ENCODE data around the gene BBS9.

The BBS9 gene

DNA sequence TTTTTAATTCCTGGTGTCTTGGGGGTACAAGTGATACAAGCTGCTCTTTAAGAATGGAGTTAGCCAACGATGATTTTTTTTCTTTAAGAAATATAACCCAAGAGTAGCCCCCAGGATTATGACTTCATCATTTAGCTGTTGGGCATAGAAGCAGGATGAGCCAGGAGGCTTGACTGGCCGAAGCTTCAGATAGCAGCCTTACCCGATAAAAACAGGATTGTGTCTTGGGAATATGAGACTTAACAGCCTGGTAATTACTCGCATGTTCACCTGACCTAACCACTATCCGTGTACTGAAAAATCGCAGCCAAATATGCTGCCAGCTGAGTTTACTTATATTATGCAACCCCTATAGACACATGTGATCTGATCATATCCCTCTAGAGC, 430.0 kb downstream of the BBS9 start:
- Histone ChIP-seq H2AFZ (ENCODE audit: low read depth, low read length) (no peak overlapping the region), H3K27me3 (ENCODE audit: insufficient read depth, low read length) (no peaks in the 10 kb centered on the region), H3K36me3 (ENCODE audit: insufficient read depth, low read length) (no peaks in the 10 kb centered on the region), H3K9me3 (ENCODE audit: low read length) (no peaks in the 10 kb centered on the region), H3K4me1 (ENCODE audit: insufficient read depth, low read length) (no peaks in the 10 kb centered on the region), H3K4me3 (ENCODE audit: low read length) (no peak overlapping the region)

- Histone ChIP-seq H3K4me3 (ENCODE audit: low read length) (no peak overlapping the region), H3K36me3 (ENCODE audit: insufficient read depth, low read length) (no peaks in the 10 kb centered on the region), H3K9me3 (ENCODE audit: low read length) (no peaks in the 10 kb centered on the region), H3K27me3 (ENCODE audit: insufficient read depth, low read length) (no peaks in the 10 kb centered on the region), H3K4me1 (ENCODE audit: insufficient read depth, low read length) (no peaks in the 10 kb centered on the region), H2AFZ (ENCODE audit: low read depth, low read length) (no peak overlapping the region)
Observed at GRCh38 chr7:33562996-33563395, 433.6 kb downstream of the BBS9 start.

DNA sequence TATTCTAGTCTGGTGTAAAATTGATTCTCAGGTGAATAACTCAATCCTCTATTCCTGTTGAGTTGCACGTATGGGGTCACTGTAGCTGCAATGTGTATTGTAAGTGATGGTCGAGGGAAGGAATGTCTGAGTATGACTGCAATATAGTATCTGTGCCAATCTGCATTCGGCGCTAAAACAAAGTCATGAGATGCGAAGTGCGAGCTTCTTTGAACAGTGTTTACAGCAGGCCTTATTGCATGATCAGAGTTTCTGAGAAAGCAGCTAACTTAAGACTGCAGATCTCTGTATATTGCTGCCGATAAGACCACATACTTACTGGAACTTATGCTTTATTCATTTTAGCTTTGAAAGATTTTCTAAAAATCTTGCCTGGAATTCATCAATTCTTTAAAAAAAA, 434.3 kb downstream of the BBS9 start:
- no peak overlapping the region for H3K4me3 ChIP-seq (ENCODE audit: low read length)
- H3K36me3 ChIP-seq (ENCODE audit: insufficient read depth, low read length) = no peaks in the 10 kb centered on the region
- H3K27me3 ChIP-seq (ENCODE audit: insufficient read depth, low read length) = no peaks in the 10 kb centered on the region
- no peaks in the 10 kb centered on the region for H3K4me1 ChIP-seq (ENCODE audit: insufficient read depth, low read length)
- H3K9me3 ChIP-seq (ENCODE audit: low read length) = no peaks in the 10 kb centered on the region
- H2AFZ ChIP-seq (ENCODE audit: low read depth, low read length) = no peak overlapping the region

- Histone ChIP-seq H3K27me3 (ENCODE audit: insufficient read depth, low read length) (no peaks in the 10 kb centered on the region), H3K36me3 (ENCODE audit: insufficient read depth, low read length) (no peaks in the 10 kb centered on the region), H3K9me3 (ENCODE audit: low read length) (no peaks in the 10 kb centered on the region), H3K4me3 (ENCODE audit: low read length) (no peak overlapping the region), H2AFZ (ENCODE audit: low read depth, low read length) (no peak overlapping the region), H3K4me1 (ENCODE audit: insufficient read depth, low read length) (no peaks in the 10 kb centered on the region)
Observed at GRCh38 chr7:33578166-33578565, 448.8 kb downstream of the BBS9 start.

DNA sequence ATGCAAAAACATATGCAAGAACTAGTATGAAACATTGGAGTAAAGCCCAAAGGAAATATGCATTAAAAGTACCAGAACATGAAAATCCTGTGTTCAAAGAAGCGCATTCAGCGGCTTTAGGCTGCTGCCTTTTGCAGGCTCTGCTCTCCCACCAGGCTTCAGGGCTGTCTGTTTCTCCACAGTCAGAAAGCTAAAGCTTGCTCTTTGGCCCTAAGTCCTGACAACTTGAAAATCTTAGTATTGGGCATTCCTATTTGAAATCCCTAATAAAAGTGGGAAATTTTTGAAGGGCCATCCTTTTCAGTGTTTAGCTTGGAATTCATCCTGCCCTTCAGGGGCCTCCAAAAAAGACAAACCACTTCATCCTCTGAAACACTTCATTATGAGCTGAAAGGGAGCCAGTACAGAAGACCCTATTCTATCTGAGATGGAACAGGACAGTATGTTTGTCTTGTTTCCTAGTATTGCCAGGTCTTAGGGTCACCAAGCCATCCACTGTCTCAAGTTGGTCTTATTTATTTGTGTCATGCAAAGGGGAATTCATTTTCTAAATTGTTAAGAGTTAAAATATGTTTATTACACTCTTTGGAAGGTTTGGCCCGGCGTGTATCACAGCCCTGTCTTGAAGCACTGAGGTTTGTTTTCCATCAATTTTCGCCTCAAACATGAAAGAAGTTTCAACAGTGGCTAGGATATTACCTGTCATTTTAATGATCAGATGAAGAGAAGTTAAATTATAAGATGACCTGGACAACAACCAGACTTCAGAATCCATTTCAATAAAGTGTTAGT, 449.7 kb downstream of the BBS9 start:
- H3K9me3 ChIP-seq (ENCODE audit: low read length) = no peaks in the 10 kb centered on the region
- H3K4me1 ChIP-seq (ENCODE audit: insufficient read depth, low read length) = no peaks in the 10 kb centered on the region
- no peaks in the 10 kb centered on the region for H3K27me3 ChIP-seq (ENCODE audit: insufficient read depth, low read length)
- H2AFZ ChIP-seq (ENCODE audit: low read depth, low read length) = no peak overlapping the region
- no peak overlapping the region for H3K4me3 ChIP-seq (ENCODE audit: low read length)
- no peaks in the 10 kb centered on the region for H3K36me3 ChIP-seq (ENCODE audit: insufficient read depth, low read length)

GRCh38 chr7:33579673-33579960, 450.3 kb downstream of the BBS9 start:
- Histone ChIP-seq H3K4me1 (ENCODE audit: insufficient read depth, low read length) (no peaks in the 10 kb centered on the region), H3K36me3 (ENCODE audit: insufficient read depth, low read length) (no peaks in the 10 kb centered on the region), H3K9me3 (ENCODE audit: low read length) (no peaks in the 10 kb centered on the region), H3K27me3 (ENCODE audit: insufficient read depth, low read length) (no peaks in the 10 kb centered on the region), H3K4me3 (ENCODE audit: low read length) (no peak overlapping the region), H2AFZ (ENCODE audit: low read depth, low read length) (no peak overlapping the region)

DNA sequence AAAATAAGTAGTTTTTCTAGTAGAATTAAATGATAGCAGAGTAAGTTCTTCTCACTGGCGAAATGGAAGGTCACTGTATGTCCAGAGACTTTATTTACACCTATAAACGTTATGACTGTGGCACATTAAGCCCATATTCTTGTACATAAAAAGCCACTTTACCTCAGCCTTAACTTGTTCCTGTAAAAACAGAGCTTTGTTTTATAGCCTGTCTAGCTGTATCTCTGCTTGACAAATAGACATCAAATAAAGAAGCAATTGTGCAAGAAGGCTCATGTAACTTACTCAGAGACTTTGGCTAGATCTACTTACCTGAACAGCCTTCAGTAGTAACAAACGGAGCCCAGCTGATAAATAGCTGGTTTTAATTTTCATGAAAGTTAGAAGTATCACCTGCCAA, 451.9 kb downstream of the BBS9 start:
- H3K36me3 ChIP-seq (ENCODE audit: insufficient read depth, low read length) = no peaks in the 10 kb centered on the region
- no peak overlapping the region for H3K4me3 ChIP-seq (ENCODE audit: low read length)
- no peaks in the 10 kb centered on the region for H3K4me1 ChIP-seq (ENCODE audit: insufficient read depth, low read length)
- no peak overlapping the region for H2AFZ ChIP-seq (ENCODE audit: low read depth, low read length)
- H3K27me3 ChIP-seq (ENCODE audit: insufficient read depth, low read length) = no peaks in the 10 kb centered on the region
- no peaks in the 10 kb centered on the region for H3K9me3 ChIP-seq (ENCODE audit: low read length)

GRCh38 chr7:33582104-33582503, 452.7 kb downstream of the BBS9 start:
- Histone ChIP-seq H3K27me3 (ENCODE audit: insufficient read depth, low read length) (no peaks in the 10 kb centered on the region), H3K4me1 (ENCODE audit: insufficient read depth, low read length) (no peaks in the 10 kb centered on the region), H3K9me3 (ENCODE audit: low read length) (no peaks in the 10 kb centered on the region), H2AFZ (ENCODE audit: low read depth, low read length) (no peak overlapping the region), H3K4me3 (ENCODE audit: low read length) (no peak overlapping the region), H3K36me3 (ENCODE audit: insufficient read depth, low read length) (no peaks in the 10 kb centered on the region)

DNA sequence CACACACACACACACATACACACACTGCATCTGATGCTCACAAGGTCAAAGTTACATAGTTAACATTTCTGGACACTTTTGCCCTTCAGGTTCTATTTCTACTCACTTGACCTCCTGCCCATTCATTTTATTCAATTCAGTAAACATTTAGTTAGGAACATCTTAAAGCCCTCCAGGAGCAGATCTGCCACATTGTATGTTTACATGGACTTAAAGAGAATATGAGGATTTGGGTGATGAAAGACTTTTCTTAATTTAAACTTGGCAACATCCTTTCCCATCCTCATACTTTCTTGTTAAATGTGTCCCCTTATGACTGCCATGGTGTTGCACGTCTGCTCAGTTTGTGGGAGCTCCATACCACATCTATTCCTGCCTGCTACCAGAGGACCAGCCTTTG, 453.2 kb downstream of the BBS9 start:
- Histone ChIP-seq H3K4me1 (ENCODE audit: insufficient read depth, low read length) (no peaks in the 10 kb centered on the region), H3K27me3 (ENCODE audit: insufficient read depth, low read length) (no peaks in the 10 kb centered on the region), H3K9me3 (ENCODE audit: low read length) (no peaks in the 10 kb centered on the region), H3K4me3 (ENCODE audit: low read length) (no peak overlapping the region), H2AFZ (ENCODE audit: low read depth, low read length) (no peak overlapping the region), H3K36me3 (ENCODE audit: insufficient read depth, low read length) (no peaks in the 10 kb centered on the region)

GRCh38 chr7:33589911-33590310, 460.5 kb downstream of the BBS9 start:
- Histone ChIP-seq H3K9me3 (ENCODE audit: low read length) (no peaks in the 10 kb centered on the region), H3K27me3 (ENCODE audit: insufficient read depth, low read length) (no peaks in the 10 kb centered on the region), H3K4me1 (ENCODE audit: insufficient read depth, low read length) (no peaks in the 10 kb centered on the region), H2AFZ (ENCODE audit: low read depth, low read length) (no peak overlapping the region), H3K4me3 (ENCODE audit: low read length) (no peak overlapping the region), H3K36me3 (ENCODE audit: insufficient read depth, low read length) (no peaks in the 10 kb centered on the region)

DNA sequence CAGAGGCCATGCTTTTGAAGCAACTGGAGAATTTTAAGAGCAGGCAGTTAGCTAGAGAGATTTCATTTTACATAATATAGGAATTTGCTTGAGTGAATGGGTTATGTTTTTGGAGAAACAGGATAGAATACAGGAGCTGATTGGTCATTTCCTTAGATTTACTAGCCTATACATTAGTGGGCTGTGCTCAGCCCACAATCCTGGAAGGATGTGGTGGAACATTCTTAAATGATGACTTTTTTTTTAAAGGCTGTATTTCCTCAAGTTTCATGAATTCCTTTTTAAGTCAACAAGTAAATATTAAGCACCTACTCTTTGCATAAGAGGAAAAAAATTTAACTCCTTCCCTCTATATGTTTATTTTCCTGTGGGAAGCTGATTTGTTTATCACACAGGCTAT, 461.6 kb downstream of the BBS9 start:
- H3K27me3 ChIP-seq (ENCODE audit: insufficient read depth, low read length) = no peaks in the 10 kb centered on the region
- H2AFZ ChIP-seq (ENCODE audit: low read depth, low read length) = no peak overlapping the region
- H3K4me3 ChIP-seq (ENCODE audit: low read length) = no peak overlapping the region
- no peaks in the 10 kb centered on the region for H3K9me3 ChIP-seq (ENCODE audit: low read length)
- H3K36me3 ChIP-seq (ENCODE audit: insufficient read depth, low read length) = no peaks in the 10 kb centered on the region
- H3K4me1 ChIP-seq (ENCODE audit: insufficient read depth, low read length) = no peaks in the 10 kb centered on the region

DNA sequence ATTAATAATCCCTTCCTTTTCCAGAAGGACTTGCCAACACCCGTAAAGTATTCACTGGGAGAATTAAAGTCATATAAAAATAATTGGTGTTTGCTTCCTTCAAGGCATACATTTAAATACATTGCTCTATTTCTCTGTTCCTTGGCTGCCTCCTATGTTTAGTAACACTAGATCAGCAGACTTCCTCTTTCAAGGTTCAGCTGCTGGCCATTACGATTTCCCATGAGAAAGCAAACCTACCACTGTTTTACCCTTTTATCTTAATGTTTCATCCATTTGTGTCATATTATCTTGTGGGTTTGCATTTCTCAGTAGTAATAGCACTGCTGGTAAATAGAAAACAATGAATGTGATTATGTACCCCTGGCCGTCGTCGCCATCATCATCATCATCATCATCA, 462.1 kb downstream of the BBS9 start:
- Histone ChIP-seq H3K27me3 (ENCODE audit: insufficient read depth, low read length) (no peaks in the 10 kb centered on the region), H3K36me3 (ENCODE audit: insufficient read depth, low read length) (no peaks in the 10 kb centered on the region), H2AFZ (ENCODE audit: low read depth, low read length) (no peak overlapping the region), H3K9me3 (ENCODE audit: low read length) (no peaks in the 10 kb centered on the region), H3K4me3 (ENCODE audit: low read length) (no peak overlapping the region), H3K4me1 (ENCODE audit: insufficient read depth, low read length) (no peaks in the 10 kb centered on the region)

DNA sequence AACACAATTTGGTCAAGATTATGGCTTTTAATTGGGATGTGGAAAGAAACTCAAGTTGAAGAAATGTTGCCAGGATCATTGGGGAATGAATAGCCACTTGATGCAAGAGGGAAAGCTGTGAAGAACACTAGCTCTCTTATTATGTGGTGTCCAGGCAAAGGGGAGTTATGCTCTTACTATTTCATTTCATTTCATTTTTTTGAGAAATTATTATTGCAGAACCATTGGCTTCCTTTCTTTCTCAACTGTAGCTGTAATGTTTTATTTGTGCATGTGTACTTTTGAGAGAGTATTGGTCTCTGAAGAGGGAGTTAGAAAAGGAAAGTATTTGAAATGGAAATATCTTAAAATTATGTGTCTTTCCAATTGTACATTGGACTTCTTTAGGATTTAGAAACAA, 463.4 kb downstream of the BBS9 start:
- no peaks in the 10 kb centered on the region for H3K27me3 ChIP-seq (ENCODE audit: insufficient read depth, low read length)
- H3K9me3 ChIP-seq (ENCODE audit: low read length) = no peaks in the 10 kb centered on the region
- H3K4me3 ChIP-seq (ENCODE audit: low read length) = no peak overlapping the region
- no peaks in the 10 kb centered on the region for H3K36me3 ChIP-seq (ENCODE audit: insufficient read depth, low read length)
- H2AFZ ChIP-seq (ENCODE audit: low read depth, low read length) = no peak overlapping the region
- H3K4me1 ChIP-seq (ENCODE audit: insufficient read depth, low read length) = no peaks in the 10 kb centered on the region

DNA sequence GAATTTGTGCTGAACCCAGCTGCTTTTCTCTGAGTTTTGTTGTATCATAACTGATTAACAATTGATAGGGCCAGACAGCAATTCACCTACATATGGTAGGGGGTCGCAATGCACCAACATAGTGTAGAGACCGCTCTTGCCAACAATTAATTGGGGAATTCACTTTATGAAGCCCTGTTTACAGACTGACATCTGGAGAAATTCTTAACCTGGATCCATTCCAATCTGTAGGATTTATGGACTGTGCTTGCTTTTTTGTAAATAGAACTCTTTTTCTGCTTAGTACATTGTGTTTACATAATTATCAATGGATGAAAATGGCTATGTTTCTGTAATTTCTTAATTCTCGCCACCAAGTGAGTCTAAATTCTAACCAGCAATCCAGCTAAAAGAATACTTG, 464.2 kb downstream of the BBS9 start:
- Histone ChIP-seq H3K4me1 (ENCODE audit: insufficient read depth, low read length) (no peaks in the 10 kb centered on the region), H2AFZ (ENCODE audit: low read depth, low read length) (no peak overlapping the region), H3K4me3 (ENCODE audit: low read length) (no peak overlapping the region), H3K27me3 (ENCODE audit: insufficient read depth, low read length) (no peaks in the 10 kb centered on the region), H3K36me3 (ENCODE audit: insufficient read depth, low read length) (no peaks in the 10 kb centered on the region), H3K9me3 (ENCODE audit: low read length) (no peaks in the 10 kb centered on the region)
